ENCODE measurements around the gene CMTM5. TPM values are rescaled to one million over a fixed set of nuclear protein-coding genes. Genes with fewer than 3 reads are reported as not detected.

The CMTM5 gene
- total RNA-seq, 2 donors from 2014 or later, result 0.40 to 1.4 TPM

GRCh38 chr14:23352506-23353432 lies 24.1 kb upstream of the CMTM5 start, which contains the start of gene SLC22A17:
Gene SLC22A17 (minus strand): TSS chr14:23352887.
- H3K27me3 ChIP-seq (ENCODE audit: control insufficient read depth, insufficient read depth, low read length, poor library complexity, severe bottlenecking), result peaks cover 8% of the 10 kb centered on the region
- peak within 1 kb of the TSS; percentile 79 for H3K27ac ChIP-seq (ENCODE audit: low read depth, low read length)
- H3K9ac ChIP-seq (ENCODE audit: extremely low read depth, low read length, poor library complexity, severe bottlenecking), result peak within 1 kb of the TSS; percentile 41
- WGBS, 2 experiments (ENCODE audit: insufficient coverage in 1 of 2, insufficient read length in 1 of 2), result 1 to 3% methylated on average over 23 to 42 of the region's 42 CpGs
- Mint-ChIP-seq H3K27me3 (ENCODE audit: insufficient read depth) (peaks cover 46% of the 10 kb centered on the region), H3K27ac (peak within 1 kb of the TSS; percentile 16), H3K9me3 (peaks cover 1% of the 10 kb centered on the region), H3K4me1 (peaks cover 1% of the 10 kb centered on the region), H3K36me3 (ENCODE audit: low read depth) (peaks cover 24% of the 10 kb centered on the region), H3K4me3 (peak within 1 kb of the TSS; percentile 60)
- peaks cover 15% of the 10 kb centered on the region for H3K36me3 ChIP-seq (ENCODE audit: control insufficient read depth, insufficient read depth, low read length)
- DNase-seq, result peak; percentile 93
- peak within 1 kb of the TSS; percentile 81 for H3K4me3 ChIP-seq (ENCODE audit: low read length)
- no peaks in the 10 kb centered on the region for H3K4me1 ChIP-seq (ENCODE audit: control insufficient read depth, insufficient read depth, low read length)
- TF ChIP-seq, protein P1, sequence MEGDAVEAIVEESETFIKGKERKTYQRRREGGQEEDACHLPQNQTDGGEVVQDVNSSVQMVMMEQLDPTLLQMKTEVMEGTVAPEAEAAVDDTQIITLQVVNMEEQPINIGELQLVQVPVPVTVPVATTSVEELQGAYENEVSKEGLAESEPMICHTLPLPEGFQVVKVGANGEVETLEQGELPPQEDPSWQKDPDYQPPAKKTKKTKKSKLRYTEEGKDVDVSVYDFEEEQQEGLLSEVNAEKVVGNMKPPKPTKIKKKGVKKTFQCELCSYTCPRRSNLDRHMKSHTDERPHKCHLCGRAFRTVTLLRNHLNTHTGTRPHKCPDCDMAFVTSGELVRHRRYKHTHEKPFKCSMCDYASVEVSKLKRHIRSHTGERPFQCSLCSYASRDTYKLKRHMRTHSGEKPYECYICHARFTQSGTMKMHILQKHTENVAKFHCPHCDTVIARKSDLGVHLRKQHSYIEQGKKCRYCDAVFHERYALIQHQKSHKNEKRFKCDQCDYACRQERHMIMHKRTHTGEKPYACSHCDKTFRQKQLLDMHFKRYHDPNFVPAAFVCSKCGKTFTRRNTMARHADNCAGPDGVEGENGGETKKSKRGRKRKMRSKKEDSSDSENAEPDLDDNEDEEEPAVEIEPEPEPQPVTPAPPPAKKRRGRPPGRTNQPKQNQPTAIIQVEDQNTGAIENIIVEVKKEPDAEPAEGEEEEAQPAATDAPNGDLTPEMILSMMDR (conservative IDR thresholded peaks at IDR 0.05), result no peak
- H3K9me3 ChIP-seq (ENCODE audit: control insufficient read depth, low read length), result no peaks in the 10 kb centered on the region

DNA sequence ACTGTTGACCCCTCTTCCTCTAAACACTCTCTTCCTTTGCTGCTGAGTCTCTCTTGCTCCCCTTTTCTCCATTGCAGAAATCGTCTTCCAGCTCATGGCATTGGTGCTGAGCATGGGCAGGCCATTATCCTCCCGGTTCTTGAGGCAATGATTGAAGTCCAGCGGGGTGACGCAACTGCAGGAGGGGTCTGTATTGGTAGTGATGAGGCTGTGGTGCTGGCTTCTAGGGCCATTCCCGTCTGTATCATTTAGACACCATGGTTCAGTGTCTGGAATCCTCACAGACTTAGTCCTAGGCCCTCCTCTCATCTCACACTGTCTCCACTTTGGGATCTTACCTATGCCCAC lies 23.4 kb upstream of the CMTM5 start:
- WGBS, 2 experiments (ENCODE audit: insufficient coverage in 1 of 2, insufficient read length in 1 of 2), result 83 to 100% methylated on average over 1 to 5 of the region's 5 CpGs
- TF ChIP-seq, protein P1 (conservative IDR thresholded peaks at IDR 0.05), result no peak
- Histone ChIP-seq H3K27me3 (ENCODE audit: control insufficient read depth, insufficient read depth, low read length, poor library complexity, severe bottlenecking) (peaks cover 8% of the 10 kb centered on the region), H3K9ac (ENCODE audit: extremely low read depth, low read length, poor library complexity, severe bottlenecking) (no peak overlapping the region), H3K27ac (ENCODE audit: low read depth, low read length) (no peak overlapping the region), H3K36me3 (ENCODE audit: control insufficient read depth, insufficient read depth, low read length) (peaks cover 19% of the 10 kb centered on the region), H3K4me3 (ENCODE audit: low read length) (peak overlapping the region; percentile 81), H3K9me3 (ENCODE audit: control insufficient read depth, low read length) (no peaks in the 10 kb centered on the region), H3K4me1 (ENCODE audit: control insufficient read depth, insufficient read depth, low read length) (no peaks in the 10 kb centered on the region)
- peak overlapping the region; percentile 60 for H3K4me3 Mint-ChIP-seq
- peaks cover 1% of the 10 kb centered on the region for H3K9me3 Mint-ChIP-seq
- peaks cover 46% of the 10 kb centered on the region for H3K27me3 Mint-ChIP-seq (ENCODE audit: insufficient read depth)
- no peak for DNase-seq
- H3K27ac Mint-ChIP-seq, result no peak overlapping the region
- H3K4me1 Mint-ChIP-seq, result peaks cover 4% of the 10 kb centered on the region
- peaks cover 28% of the 10 kb centered on the region for H3K36me3 Mint-ChIP-seq (ENCODE audit: low read depth)

DNA sequence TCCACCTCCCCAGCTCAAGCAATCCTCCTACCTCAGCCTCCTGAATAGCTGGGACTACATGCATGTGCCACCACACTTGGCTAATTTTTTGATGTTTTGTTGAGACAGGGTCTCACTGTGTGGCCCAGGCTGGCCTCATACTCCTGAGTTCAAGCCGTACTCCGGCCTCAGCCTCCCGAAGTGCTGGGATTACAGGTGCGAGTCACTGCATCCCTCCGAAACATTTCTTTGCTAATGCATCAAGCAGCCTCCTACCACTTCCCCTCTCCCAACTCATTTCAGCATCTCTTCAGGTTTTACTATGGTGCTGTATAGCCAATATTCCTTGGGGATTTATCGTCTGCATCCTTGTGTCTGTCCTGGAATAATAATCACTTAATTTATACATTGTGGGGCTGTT lies 21.9 kb upstream of the CMTM5 start:
- Mint-ChIP-seq H3K36me3 (ENCODE audit: low read depth) (peaks cover 29% of the 10 kb centered on the region), H3K4me1 (peaks cover 6% of the 10 kb centered on the region), H3K27ac (no peak overlapping the region), H3K9me3 (peaks cover 1% of the 10 kb centered on the region), H3K27me3 (ENCODE audit: insufficient read depth) (peaks cover 41% of the 10 kb centered on the region), H3K4me3 (no peak overlapping the region)
- no peak for DNase-seq
- Histone ChIP-seq H3K36me3 (ENCODE audit: control insufficient read depth, insufficient read depth, low read length) (peaks cover 31% of the 10 kb centered on the region), H3K27me3 (ENCODE audit: control insufficient read depth, insufficient read depth, low read length, poor library complexity, severe bottlenecking) (peaks cover 8% of the 10 kb centered on the region), H3K27ac (ENCODE audit: low read depth, low read length) (no peak overlapping the region), H3K9me3 (ENCODE audit: control insufficient read depth, low read length) (no peaks in the 10 kb centered on the region), H3K4me1 (ENCODE audit: control insufficient read depth, insufficient read depth, low read length) (peaks cover 5% of the 10 kb centered on the region), H3K4me3 (ENCODE audit: low read length) (no peak overlapping the region), H3K9ac (ENCODE audit: extremely low read depth, low read length, poor library complexity, severe bottlenecking) (no peak overlapping the region)
- WGBS, 2 experiments (ENCODE audit: insufficient coverage in 1 of 2, insufficient read length in 1 of 2), result 89 to 96% methylated on average over 4 to 6 of the region's 6 CpGs
- TF ChIP-seq, protein P1 (conservative IDR thresholded peaks at IDR 0.05), result no peak
